Stimulated activated CD4-positive, alpha-beta T cell treated with anti-CD3 and anti-CD28 coated beads, Interleukin-15, amount 100 ng/mL, for 48 hours (primary cell): ENCODE measurements around the gene ELP1.
A peak's percentile ranks its signal among the peaks of the same experiment; 100 is the strongest.
"Not testable (repeated sequence)": the region's sequence is repeated elsewhere in the genome, so short reads cannot be mapped to it uniquely, and the experiment has no call there.

Experiments
- DNase-seq, 2 donors: peaks; one replicate each; pipeline ENCODE4 v3.0.0-alpha.2; 2020; ENCODE audit warnings: low read depth in 2 of 2

Gene ELP1

GRCh38 chr9:108933718-108934322 is at the start of gene ELP1:
TSS of gene ELP1 (minus strand) at chr9:108934124. CDS start at chr9:108931146, 2,978 bp downstream.
- peak; percentile 87 to 88 for DNase-seq

- no peak for DNase-seq
Observed at GRCh38 chr9:108980893-108981292, 47.0 kb upstream of the ELP1 start.

GRCh38 chr9:108978205-108978604 is 44.3 kb upstream of the ELP1 start:
- DNase-seq, result no peak

GRCh38 chr9:108973895-108974294 is 40.0 kb upstream of the ELP1 start:
- no peak for DNase-seq

GRCh38 chr9:108972626-108973209 is 38.8 kb upstream of the ELP1 start:
- no peak for DNase-seq

- no peak for DNase-seq
Observed at GRCh38 chr9:108972186-108972585, 38.3 kb upstream of the ELP1 start.

- DNase-seq, result not testable (repeated sequence)
Observed at GRCh38 chr9:108971392-108971791, 37.5 kb upstream of the ELP1 start.

GRCh38 chr9:108967916-108968315 is 34.0 kb upstream of the ELP1 start:
- no peak for DNase-seq

- DNase-seq, result no peak
Observed at GRCh38 chr9:108963459-108964143, 29.7 kb upstream of the ELP1 start.

GRCh38 chr9:108961151-108961550 is 27.2 kb upstream of the ELP1 start:
- no peak for DNase-seq

- no peak for DNase-seq
Observed at GRCh38 chr9:108960331-108960730, 26.4 kb upstream of the ELP1 start.

GRCh38 chr9:108956631-108957026 is 22.7 kb upstream of the ELP1 start:
- DNase-seq, result no peak

- DNase-seq, result no peak
Observed at GRCh38 chr9:108956022-108956630, 22.2 kb upstream of the ELP1 start.

- no peak for DNase-seq
Observed at GRCh38 chr9:108953983-108954574, 20.2 kb upstream of the ELP1 start.

- DNase-seq, result no peak
Observed at GRCh38 chr9:108951578-108951977, 17.7 kb upstream of the ELP1 start.

GRCh38 chr9:108950168-108950567 is 16.2 kb upstream of the ELP1 start:
- DNase-seq, result no peak

GRCh38 chr9:108939975-108940374 is 6.1 kb upstream of the ELP1 start:
- no peak for DNase-seq

- DNase-seq, result no peak
Observed at GRCh38 chr9:108937561-108938305, 3.8 kb upstream of the ELP1 start.

GRCh38 chr9:108934323-108934893 is 484 bp upstream of the ELP1 start, which contains the start of gene ABITRAM:
TSS of gene ABITRAM (plus strand) at chr9:108934400. CDS start at chr9:108934487, 87 bp downstream.
- DNase-seq, result peak; percentile 23 to 64

GRCh38 chr9:108933231-108933717 is 650 bp downstream of the ELP1 start:
- DNase-seq, result no peak

GRCh38 chr9:108928386-108928785 is 5.5 kb downstream of the ELP1 start:
- no peak for DNase-seq
